GM19397 (cell line): ENCODE measurements around the gene ANTKMT.
"Not testable (repeated sequence)": the region's sequence is repeated elsewhere in the genome, so short reads cannot be mapped to it uniquely, and the experiment has no call there.

Source experiments
- ATAC-seq: cut with Tn5 transposase; IDR thresholded peaks from one replicate; pipeline ENCODE4 v1.9.1; 2021; ENCODE audit warnings: mild to moderate bottlenecking, moderate library complexity; ENCODE audit not compliant: unreplicated experiment

Gene ANTKMT

DNA sequence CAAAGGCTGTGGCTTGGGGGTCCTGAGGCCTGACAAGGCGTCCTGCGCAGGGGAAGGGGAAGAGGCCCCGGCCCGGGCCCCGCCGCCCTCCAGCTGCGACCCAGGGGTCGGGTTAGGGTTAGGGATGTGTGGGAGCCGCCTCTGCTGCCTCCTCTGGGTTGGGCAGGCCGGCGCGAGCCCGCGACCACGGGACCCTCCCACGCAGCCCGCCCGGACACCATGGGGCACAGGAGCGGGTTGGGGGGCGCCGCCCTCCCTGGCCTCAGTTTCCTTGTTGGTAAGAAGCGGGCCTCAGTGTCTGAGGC lies 19.5 kb downstream of the ANTKMT start:
- peak; percentile 18 for ATAC-seq

DNA sequence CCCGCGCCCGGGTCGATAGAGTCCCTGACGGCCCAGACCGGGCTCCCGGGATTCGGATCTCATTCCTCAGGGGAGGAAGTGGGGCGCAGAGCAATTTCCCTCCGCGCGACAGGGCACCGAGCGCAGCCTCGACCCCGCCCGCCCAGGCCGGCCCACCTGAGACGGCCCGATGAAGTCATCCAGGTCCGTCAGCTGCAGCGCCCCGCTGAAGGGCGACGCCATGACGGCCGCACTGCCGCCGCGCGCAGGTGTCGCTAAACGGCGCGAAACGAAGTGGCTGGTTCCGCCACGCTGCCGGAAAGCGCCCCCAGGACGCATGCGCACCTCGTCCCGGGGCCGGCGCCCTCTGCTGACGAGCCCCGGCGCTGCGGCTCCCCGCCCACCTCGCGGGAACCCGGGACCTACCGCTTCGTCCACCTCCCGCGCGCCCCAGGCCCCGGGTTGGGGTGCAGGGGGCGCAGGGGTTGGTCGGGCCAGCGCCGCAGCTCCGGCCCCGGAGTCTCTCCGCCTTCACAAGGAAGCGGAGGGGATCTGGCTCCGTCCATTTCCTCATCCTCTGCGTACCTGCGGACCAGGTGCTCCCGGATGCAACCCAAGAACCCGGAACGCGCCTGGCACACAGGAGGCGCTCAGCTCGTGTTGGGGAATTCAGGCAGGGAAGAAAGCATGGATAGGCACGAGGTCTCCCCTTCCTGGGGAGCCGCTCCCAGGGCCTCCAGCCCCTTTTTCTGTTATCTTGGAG lies 20.0 kb downstream of the ANTKMT start, which contains the start of gene CIAO3:
Gene CIAO3 (minus strand): TSS at position 234 of the 742 bp plus-strand sequence. CDS start 12 bp downstream, at position 222.
- peak; percentile 78 for ATAC-seq

DNA sequence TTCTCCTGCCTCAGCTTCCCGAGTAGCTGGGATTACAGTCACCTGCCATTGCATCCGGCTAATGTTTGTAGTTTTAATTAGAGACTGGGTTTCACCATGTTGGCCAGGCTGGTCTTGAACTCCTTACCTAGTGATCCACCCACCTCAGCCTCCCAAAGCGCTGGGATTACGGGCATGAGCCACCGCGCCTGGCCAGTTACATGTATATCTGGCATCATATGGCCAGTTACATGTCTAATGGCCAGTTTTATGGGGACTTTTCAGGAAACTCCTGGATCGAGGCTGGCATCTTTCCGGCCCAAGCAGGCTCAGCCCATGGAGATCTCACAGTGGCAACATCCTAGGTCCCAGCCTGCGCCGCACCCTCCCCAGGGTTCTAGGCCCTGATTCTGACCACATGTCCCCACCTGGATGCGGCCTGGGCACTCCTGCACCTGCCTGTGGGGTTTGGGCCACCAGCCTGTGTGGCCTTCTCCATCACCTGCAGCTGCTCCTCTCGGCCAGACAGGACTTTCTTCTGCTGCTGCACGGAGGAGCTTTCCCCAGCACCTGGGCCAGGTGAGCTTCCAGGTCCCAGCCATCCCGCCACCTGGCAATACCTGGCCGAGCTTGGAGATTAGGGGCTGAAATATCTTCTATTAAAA lies 21.2 kb downstream of the ANTKMT start:
- no peak for ATAC-seq

DNA sequence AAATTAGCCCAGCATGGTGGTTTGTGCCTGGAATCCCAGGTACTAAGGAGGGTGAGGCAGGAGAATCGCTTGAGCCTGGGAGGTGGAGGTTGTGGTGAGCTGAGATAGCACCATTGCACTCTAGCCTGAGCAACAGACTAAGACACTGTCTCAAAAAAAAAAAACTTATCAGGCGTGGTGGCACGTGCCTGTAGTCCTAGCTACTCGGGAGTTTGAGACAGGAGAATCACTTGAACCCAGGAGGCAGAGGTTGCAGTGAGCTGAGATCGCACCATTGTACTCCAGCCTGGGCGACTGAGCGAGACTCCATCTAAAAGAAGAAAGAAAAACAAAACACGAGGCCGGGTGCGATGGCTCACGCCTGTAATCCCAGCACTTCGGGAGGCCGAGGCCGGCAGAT lies 21.9 kb downstream of the ANTKMT start:
- not testable (repeated sequence) for ATAC-seq

DNA sequence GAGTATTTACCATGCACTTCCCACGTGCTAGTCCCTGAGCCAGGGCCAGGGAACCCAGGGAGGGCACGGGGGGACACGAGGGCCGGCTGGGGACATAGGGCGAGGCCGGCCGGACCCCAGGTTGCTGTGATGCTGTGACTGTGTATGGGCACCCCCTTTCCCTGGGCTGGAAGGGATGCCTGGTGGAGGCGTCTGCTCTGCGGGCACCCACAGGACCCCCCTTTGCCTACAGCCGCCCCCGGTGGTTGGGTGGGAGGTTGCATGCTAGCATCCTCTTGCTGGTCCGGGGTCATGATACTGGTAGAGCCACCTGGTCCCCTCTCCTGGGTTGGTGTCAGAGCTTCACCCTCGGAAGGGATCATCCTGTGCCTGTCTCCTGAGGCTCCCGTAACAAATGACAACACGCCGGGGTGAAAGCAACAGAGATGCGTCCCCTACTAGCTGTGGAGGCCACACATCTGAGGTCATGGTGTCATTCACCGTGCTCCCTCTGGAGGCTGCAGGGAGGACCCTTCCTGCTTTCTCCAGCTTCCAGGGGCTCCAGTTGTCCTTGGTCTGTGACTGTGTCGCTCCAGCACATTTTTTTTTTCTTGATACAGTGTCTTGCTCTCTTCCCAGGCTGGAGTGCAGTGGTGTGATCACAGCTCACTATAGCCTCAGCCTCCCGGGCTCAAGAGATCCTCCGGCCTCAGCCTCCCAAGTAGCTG lies 23.0 kb downstream of the ANTKMT start:
- ATAC-seq: no peak

DNA sequence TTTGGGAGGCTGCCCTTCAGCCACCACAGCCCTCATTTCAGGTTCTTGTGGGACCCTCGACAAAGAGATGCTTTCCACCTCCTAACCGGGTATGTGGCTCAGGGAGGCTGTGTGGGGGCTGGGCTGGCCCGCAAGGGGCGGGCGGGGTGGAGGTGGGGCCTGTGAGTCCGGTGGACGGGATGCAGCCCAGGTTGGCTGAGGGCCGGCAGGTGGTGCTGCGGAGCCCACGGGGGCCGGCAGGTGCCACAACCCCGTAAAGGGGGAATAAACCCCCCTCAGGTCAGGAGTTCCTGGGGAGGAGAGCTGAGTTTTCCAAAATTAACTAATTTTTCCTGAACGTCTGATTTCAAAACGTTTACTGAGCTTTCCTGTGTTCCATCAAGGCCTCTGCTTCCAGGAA lies 24.8 kb downstream of the ANTKMT start:
- no peak for ATAC-seq

DNA sequence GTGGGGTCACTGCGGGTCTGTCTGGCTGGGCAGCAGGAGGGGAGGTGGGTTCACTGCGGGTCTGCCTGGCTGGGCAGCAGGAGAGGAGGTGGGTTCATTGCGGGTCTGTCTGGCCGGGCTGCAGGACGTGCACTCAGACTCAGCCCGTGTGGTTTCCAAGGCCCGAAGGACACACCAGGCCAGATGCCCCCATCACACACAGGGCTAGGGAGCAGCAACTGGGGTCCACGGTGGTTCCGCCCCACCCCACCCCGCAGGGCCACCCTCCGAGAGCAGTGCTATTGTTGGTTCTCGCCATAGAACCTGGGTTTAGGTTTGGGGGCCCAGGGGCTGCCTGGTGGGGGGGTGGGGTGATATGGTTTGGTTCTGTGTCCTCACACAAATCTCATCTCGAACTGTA lies 25.7 kb downstream of the ANTKMT start:
- ATAC-seq: no peak

DNA sequence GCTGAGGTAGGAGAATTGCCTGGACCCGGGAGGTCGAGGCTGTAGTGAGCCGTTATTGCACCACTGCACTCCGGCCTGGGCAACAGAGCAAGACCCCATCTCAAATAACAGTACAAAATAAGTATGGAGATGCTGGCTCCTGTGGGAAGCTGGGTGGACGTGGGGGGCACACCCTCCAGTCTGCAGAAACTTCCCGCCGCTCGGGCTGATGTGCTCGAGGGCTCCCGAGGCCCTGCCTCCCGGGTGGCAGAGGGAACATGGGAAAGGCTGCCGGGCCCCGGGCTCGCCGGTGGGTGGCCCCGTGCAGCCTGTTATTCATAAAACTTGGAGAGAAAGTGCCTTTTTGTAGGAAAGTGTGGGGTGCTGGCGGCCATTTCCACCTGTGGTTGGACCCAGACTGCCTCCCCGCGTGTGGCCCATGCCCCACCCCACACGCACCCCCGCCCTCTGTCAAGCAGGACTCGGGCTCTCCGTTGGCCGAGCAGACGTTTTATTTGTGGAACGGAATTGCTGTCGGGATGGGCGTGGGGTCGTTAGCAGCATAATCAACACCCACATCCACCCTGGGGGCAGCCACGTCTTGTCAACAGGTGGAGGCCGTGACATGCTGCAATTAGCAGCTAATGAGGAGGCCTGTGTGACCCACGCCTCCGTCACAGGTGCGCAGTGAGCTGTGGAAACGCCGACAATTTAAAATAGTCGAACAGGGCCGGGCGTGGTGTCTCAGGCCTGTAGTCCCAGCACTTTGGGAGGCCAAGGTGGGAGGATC lies 27.2 kb downstream of the ANTKMT start:
- ATAC-seq: no peak

DNA sequence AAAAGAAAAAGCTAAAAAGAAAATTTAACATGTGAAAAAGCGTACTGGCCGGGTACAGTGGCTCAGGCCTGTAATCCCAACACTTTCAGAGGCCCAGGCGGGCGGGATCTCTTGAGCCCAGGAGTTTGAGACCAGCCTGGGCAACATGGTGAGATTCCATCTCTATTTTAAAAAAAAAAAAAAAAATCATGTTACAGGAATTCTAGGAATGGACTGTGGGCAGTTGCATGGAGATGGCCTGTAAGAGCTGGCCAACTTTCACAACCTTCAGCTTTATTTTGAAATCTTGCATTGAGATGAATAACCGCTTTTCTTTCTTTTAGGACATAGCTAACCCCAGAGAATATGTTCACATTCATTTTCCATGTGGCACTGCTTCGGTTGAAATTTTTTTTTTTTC lies 28.1 kb downstream of the ANTKMT start:
- ATAC-seq: no peak

DNA sequence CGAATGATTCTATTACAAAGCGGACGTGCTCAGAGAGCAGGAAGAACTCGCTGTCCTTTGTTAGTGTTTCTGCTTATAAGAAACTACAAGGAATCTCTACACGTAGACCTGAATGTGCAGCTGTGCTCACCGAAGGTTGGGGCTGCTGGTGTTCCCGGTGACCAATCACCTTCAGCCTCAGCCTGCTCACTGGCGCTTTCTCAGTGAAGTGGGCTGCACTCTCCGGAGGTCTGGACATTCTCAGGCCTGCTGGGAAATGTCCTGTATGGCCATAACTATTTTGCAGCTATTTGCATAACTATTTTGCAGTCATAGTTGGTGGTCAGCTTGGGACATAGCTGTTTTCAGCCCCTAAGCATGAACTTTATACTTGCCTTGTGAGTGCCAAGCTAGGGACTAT lies 29.5 kb downstream of the ANTKMT start:
- ATAC-seq: no peak

DNA sequence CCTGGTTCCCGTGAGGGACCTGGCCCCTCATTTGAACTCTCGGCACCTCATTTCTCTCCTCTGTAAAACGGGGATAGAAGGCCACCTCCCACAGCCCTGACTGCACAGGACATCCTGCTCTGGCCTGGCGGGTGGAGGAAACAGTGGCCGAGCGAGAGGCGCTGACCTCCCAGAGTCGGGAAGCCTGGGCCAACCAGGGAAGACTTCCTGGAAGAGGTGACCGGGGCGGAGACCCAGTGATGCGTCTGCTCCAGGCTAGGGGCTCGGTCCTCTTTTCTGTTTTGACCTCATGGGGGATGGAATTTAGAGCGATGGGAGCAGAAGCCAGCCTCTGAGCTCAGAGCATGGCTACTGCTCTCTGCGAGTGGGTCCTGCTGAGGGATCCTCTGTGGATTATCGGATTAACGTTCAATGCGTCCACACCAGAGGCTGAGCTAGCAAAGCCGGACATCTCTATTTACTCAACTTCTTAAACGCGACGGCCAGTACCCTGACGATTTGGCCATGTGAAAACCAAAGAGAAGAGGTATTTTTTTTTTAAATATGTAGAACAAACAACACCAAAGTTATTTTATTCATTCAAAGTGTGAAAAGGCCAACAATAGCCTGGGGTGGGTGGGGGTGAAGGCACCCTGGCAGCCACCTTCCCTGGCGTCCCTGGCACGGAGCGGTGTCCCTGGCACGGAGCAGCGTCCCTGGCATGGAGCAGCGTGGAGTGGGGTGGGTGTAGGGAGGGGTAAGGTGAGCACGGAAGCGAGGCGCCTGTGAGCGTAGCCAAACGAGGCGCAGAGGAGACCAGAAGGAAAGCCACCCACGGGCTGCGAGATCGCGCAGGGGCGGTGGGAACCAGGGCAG lies 30.4 kb downstream of the ANTKMT start:
- no peak for ATAC-seq

DNA sequence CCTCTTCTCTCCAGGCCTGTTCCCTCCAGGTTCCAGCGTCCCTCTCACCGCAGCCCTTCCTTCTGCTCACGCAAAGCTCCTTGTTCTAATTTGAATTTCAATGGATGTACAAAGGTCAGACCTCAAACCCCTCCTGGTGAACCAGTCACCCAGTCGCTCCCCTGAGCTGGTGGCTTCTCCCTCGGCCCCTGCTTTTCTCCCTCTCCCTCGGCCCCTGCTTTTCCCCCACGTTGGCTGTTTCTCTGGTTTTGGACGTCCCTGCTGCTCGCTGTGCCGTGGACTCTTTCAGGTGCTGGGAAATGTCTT lies 31.0 kb downstream of the ANTKMT start:
- no peak for ATAC-seq

DNA sequence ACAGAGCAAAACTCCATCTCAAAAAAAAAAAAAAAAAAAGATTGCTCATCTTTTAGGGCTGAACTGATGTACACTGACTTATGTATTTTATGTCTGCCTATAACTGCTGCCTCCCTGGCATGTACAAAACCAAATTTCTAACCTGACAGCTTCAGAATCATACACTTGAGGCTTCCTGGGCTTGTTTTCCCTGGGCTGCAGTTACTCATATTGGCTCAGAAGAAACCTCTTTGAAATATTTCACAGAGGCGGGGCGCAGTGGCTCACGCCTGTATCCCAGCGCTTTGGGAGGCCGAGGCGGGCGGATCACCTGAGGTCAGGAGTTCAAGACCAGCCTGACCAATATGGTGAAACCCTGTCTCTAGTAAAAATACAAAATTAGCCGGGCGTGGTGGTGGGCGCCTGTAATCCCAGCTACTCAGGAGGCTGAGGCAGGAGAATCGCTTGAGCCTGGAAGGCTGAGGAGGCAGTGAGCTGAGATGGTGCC lies 33.2 kb downstream of the ANTKMT start:
- ATAC-seq: not testable (repeated sequence)

DNA sequence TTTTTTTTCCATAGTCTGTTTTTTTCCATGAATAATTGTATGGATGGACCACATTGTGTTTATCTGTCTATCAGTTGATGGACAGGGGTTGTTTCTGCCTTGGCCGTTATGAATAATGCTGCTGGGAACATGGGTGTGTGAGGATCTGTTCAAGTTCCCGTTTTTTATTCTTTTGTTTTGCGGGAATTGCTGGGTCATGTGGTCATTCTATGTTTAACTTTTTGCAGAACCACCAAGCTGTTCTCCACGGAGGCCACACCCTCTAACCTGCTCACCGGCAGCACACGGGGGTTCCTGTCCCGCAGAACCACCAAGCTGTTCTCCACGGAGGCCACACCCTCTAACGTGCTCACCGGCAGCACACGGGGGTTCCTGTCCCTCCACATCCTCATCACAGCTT lies 33.7 kb downstream of the ANTKMT start:
- ATAC-seq: no peak

DNA sequence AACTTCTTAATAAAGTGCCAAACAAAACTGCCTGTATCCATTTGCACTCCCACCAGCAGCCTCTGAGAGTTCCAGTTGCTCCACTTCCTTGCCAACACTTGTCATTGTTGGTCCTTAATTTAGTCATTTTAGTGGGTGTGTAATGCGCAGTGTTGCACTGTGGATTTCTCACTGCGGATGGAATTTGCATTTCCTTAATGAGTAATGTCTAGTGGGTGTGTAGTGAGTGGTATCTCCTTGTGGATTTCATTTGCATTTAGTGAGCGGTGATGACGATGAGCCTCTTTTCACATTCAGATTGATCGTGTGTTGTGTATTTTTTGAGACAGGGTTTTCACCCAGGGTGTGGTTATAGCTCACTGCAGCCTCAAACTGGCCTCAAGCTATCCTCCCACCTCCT lies 35.5 kb downstream of the ANTKMT start:
- no peak for ATAC-seq

DNA sequence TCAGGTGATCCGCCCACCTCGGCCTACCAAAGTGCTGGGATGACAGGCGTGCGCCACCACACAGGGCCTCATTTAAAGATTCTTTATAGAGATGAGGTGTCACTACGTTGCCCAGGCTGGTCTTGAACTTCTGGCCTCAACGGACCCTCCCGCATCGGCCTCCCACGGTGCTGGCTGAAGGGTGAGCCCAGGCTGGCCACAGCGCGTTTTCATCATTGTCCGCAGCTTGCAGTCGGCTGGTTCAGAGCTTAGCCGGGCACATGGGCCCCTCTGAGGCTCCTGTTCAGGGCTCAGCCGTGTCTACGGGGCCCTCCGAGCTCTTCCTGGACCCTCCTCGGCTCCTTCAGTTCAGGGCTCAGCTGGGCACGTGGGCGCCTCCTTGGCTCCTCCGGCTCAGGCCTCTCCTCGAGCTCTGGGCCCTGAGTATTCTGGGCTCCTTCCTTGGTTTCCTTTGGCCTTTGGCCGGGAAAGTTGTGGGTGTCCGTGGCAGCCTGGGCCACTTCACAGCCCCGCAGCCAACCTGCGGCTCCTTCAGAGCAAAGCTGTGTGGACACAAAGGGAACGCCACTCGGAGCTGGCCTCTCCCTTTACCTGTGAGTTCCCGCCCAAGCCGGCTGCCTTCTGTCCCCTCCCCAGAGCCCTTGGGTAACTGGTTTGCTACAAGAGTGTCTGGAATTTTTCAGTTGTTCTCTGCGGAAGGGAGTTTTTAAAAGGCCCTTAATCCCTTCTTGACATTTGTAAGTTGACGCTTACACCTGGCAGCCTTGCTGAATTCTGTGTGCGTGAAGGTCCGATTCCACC lies 38.4 kb downstream of the ANTKMT start:
- no peak for ATAC-seq

DNA sequence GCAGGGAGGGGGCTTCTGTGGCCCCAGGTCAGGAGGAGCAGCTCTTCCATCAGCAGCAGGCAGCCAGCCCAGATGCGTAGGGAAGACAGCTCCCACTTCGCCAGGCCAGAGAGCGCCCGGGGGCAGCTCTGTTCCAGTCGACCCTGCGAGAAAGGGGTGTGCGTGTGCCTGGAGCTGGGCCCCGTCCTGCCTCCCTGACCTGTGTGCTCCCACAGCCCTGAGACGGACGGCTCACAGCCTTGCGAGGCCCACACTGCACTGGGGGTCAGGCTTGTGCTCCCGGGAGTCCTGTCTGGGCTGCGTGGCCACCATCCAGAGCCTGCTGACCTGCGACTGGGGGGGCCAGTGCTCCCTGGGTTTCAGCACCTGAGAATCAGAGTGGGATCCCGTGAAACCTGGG lies 39.1 kb downstream of the ANTKMT start:
- no peak for ATAC-seq

DNA sequence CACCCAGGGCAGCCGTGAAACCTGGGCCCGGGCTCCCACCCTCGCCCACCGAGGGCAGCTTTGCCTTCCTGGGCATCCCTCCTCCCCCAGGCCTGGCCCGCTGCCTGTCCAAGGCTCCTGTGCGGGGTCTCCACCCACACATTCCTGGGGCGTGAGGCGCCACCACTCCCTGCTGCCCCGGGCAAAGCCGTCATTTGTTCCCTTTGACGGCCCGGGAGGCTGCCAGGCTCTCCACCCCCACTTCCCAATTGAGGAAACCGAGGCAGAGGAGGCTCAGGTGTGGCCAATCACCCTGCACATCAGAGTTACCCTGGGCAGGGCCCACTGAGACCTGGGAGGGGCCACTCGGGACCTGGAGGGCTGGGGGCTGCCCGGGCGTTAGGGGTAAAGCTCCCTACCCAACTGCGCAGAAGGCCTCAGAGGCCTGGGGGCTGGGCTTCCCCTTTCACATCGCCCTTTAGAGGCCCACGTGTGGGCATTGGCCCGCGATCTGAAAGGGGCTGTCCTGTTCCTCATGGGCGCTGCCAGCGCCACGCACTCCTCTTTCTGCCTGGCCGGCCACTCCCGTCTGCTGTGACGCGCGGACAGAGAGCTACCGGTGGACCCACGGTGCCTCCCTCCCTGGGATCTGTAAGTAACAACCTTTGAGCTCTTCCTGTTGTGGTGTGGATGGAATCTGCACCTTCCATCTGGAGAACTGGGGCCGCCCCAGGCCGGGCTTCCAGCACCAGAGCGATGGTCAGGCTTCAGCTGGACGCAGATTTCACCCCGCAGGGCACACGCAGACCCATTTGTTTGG lies 39.8 kb downstream of the ANTKMT start, which contains the start of gene MSLN:
Gene MSLN (plus strand): TSS at position 190 of the 799 bp plus-strand sequence. CDS start 1,947 bp downstream, outside the sequence.
- no peak for ATAC-seq
